HG02981 (cell line): ENCODE results near the gene GALNT1.

Source experiments
- ATAC-seq: cut with Tn5 transposase; IDR thresholded peaks from one replicate; pipeline ENCODE4 v1.9.1; 2021; ENCODE audit warnings: mild to moderate bottlenecking, moderate library complexity; ENCODE audit not compliant: unreplicated experiment

GALNT1 gene

GRCh38 chr18:35711227-35711626 lies 129.7 kb downstream of the GALNT1 start:
- ATAC-seq = no peak

- ATAC-seq = no peak
These were observed 132.0 kb downstream of the GALNT1 start for GRCh38 chr18:35713545-35713944.

- no peak for ATAC-seq
These were observed 133.0 kb downstream of the GALNT1 start for GRCh38 chr18:35714539-35714938.

- no peak for ATAC-seq
These were observed 133.6 kb downstream of the GALNT1 start for GRCh38 chr18:35715139-35715538.

- no peak for ATAC-seq
These were observed 134.8 kb downstream of the GALNT1 start for GRCh38 chr18:35716169-35716831.

GRCh38 chr18:35717182-35717581 lies 135.6 kb downstream of the GALNT1 start:
- ATAC-seq = no peak

- no peak for ATAC-seq
These were observed 140.0 kb downstream of the GALNT1 start for GRCh38 chr18:35721431-35722081.

GRCh38 chr18:35728676-35729075 lies 147.1 kb downstream of the GALNT1 start:
- no peak for ATAC-seq

GRCh38 chr18:35729991-35730668 lies 148.6 kb downstream of the GALNT1 start:
- ATAC-seq = no peak

GRCh38 chr18:35730691-35731370 lies 149.3 kb downstream of the GALNT1 start:
- no peak for ATAC-seq

- no peak for ATAC-seq
These were observed 150.2 kb downstream of the GALNT1 start for GRCh38 chr18:35731701-35732100.

- no peak for ATAC-seq
These were observed 150.6 kb downstream of the GALNT1 start for GRCh38 chr18:35732162-35732561.

GRCh38 chr18:35732636-35733035 lies 151.1 kb downstream of the GALNT1 start:
- no peak for ATAC-seq

- ATAC-seq = no peak
These were observed 151.9 kb downstream of the GALNT1 start for GRCh38 chr18:35733408-35733807.

- ATAC-seq = no peak
These were observed 155.2 kb downstream of the GALNT1 start for GRCh38 chr18:35736696-35737095.

GRCh38 chr18:35739778-35740177 lies 158.2 kb downstream of the GALNT1 start:
- ATAC-seq = no peak

- no peak for ATAC-seq
These were observed 159.1 kb downstream of the GALNT1 start for GRCh38 chr18:35740656-35741055.

- ATAC-seq = no peak
These were observed 162.4 kb downstream of the GALNT1 start for GRCh38 chr18:35743916-35744315.

- no peak for ATAC-seq
These were observed 164.3 kb downstream of the GALNT1 start for GRCh38 chr18:35745814-35746213.

- no peak for ATAC-seq
These were observed 165.3 kb downstream of the GALNT1 start for GRCh38 chr18:35746826-35747339.

GRCh38 chr18:35747894-35748472 lies 166.4 kb downstream of the GALNT1 start:
- ATAC-seq = no peak
